Activated T-helper 17 cell treated with anti-CD3 and anti-CD28 coated beads, Interleukin-2, amount 50 U/mL, for 72 hours (primary cell): Measurements from ENCODE around the gene SBSN. TPM values are rescaled to one million over a fixed set of nuclear protein-coding genes. Genes with fewer than 3 reads are reported as not detected.

Experiments used
- ATAC-seq: fragments of 150-1000 bp; cut with Tn5 transposase; replicated peaks from 2 replicates; pipeline ENCODE4 v1.10.0; 2021; ENCODE audit warnings: mild to moderate bottlenecking, moderate library complexity
- H3K27ac Mint-ChIP-seq: one replicate; pipeline ENCODE4 v1.8.0; 2022; ENCODE audit warnings: mixed read lengths
- H3K27me3 Mint-ChIP-seq: one replicate; pipeline ENCODE4 v1.8.0; 2022; ENCODE audit warnings: mixed read lengths
- H3K36me3 Mint-ChIP-seq: one replicate; pipeline ENCODE4 v1.8.0; 2022; ENCODE audit warnings: low read depth, mild to moderate bottlenecking, mixed read lengths
- H3K4me1 Mint-ChIP-seq: one replicate; pipeline ENCODE4 v1.8.0; 2022; ENCODE audit warnings: mixed read lengths
- H3K4me3 Mint-ChIP-seq: one replicate; pipeline ENCODE4 v1.8.0; 2022; ENCODE audit warnings: mild to moderate bottlenecking, mixed read lengths
- H3K9me3 Mint-ChIP-seq: one replicate; pipeline ENCODE4 v1.8.0; 2022; ENCODE audit warnings: mixed read lengths
- total RNA-seq, 2 donors: library from RNA; stranded (reverse); gene quantifications; one replicate each; pipeline ENCODE4 v1.2.3, GENCODE V29; 2022

SBSN gene
- total RNA-seq, 2 donors from 2014 or later = not detected

DNA sequence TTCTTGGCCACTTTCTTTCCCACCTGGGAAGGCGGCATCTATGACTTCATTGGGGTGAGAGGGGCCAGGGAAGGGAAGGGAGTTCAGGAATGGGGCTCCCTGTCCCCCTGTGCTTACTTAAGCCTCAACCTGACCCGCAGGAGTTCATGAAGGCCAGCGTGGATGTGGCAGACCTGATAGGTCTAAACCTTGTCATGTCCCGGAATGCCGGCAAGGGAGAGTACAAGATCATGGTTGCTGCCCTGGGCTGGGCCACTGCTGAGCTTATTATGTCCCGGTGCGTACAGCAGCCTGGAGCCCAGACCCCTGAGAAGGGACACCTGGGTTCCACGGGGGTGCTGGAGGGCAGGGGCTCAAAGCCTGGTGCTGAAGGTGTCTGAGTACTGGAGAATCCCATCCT lies 18.4 kb upstream of the SBSN start:
- Mint-ChIP-seq H3K4me3 (peak overlapping the region; percentile 85), H3K27me3 (no peaks in the 10 kb centered on the region), H3K36me3 (peaks cover 46% of the 10 kb centered on the region), H3K9me3 (no peaks in the 10 kb centered on the region), H3K4me1 (peaks cover 13% of the 10 kb centered on the region), H3K27ac (peak overlapping the region; percentile 89)
- ATAC-seq = peak; percentile 0

- Mint-ChIP-seq H3K4me1 (peaks cover 13% of the 10 kb centered on the region), H3K36me3 (peaks cover 45% of the 10 kb centered on the region), H3K27ac (peak overlapping the region; percentile 89), H3K27me3 (no peaks in the 10 kb centered on the region), H3K9me3 (no peaks in the 10 kb centered on the region), H3K4me3 (peak overlapping the region; percentile 85)
- ATAC-seq = peak; percentile 87
Observed at GRCh38 chr19:35545855-35546381, 17.8 kb upstream of the SBSN start.

DNA sequence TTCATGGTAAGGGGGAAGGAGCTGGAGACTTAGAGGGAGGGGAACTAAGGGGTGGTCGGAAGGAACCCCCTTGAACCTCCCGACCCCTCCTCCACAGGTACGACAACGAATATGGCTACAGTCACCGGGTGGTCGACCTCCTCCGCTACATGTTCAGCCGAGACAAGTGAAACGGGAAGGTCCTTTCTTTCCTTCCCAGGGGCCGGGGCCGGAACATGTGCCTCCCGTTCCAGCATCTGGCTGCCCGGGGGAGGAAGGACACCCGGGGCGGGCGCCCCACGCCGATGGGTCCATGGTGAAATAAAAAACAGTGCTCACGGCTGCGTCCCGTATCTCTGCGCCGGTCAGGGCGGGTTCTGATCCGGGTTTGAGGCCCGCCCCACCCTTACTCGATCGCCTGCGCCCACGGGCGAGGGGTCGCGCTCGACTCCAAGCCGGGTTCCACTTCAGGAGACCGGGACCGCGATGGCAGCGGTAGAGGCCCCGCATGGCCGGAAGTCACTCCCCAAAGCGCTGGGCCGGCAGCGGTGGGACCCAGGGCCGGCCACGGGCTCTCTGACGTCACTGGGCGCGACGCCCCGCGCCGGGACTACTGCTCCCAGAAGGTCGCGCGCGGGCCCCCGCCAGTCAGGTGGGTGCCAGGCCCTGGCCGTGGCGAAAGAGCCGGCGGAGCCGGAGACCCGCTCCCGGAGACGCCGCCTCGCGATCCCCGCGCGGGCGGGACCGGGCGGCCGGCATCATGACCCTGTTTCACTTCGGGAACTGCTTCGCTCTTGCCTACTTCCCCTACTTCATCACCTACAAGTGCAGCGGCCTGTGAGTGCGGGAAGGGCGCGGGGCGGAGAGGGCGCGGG lies 17.1 kb upstream of the SBSN start, which contains the start of gene TMEM147:
TSS of gene TMEM147 (plus strand) at position 626 of the 854 bp plus-strand sequence. CDS start at position 740, 114 bp downstream.
- Mint-ChIP-seq H3K36me3 (peaks cover 45% of the 10 kb centered on the region), H3K9me3 (no peaks in the 10 kb centered on the region), H3K4me1 (peaks cover 13% of the 10 kb centered on the region), H3K27ac (peak within 1 kb of the TSS; percentile 89), H3K27me3 (no peaks in the 10 kb centered on the region), H3K4me3 (peak within 1 kb of the TSS; percentile 85)
- peak; percentile 69 for ATAC-seq

DNA sequence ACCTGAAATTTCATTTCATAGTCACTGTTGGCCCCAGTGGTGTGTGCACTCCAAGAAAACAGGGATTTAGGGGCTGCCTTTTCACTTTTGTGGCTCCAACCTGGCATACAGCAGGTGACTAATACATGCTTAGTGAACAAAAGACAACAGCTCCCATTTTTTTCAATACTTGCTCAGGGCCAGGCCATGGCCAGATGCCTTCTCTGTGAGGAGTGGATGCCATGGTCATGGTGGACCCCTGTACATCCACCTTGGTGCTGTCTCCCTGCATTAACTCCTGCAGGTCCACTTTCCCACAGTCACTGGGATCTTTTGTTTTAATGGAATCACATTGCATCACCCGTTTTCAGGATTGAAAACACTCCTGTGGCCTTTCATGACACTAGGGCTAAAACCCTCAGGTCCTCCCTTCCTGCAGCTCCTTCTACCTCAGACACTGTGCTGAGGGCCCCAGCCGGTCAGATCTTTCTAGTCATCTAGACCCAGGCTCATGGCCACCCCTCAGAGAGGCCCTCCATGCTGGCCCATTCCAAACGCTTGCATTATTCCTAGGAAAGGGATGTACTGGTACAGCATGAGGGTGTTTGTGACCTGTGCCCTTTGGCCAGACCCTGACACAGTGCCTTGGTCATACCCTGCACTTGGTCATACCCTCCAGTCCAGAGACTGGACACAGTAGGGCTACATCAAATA lies 16.1 kb upstream of the SBSN start:
- peaks cover 43% of the 10 kb centered on the region for H3K36me3 Mint-ChIP-seq
- peaks cover 10% of the 10 kb centered on the region for H3K4me1 Mint-ChIP-seq
- no peaks in the 10 kb centered on the region for H3K9me3 Mint-ChIP-seq
- ATAC-seq = no peak
- no peaks in the 10 kb centered on the region for H3K27me3 Mint-ChIP-seq
- H3K27ac Mint-ChIP-seq = peak overlapping the region; percentile 84
- peak overlapping the region; percentile 85 for H3K4me3 Mint-ChIP-seq

- H3K9me3 Mint-ChIP-seq = no peaks in the 10 kb centered on the region
- ATAC-seq = no peak
Observed at GRCh38 chr19:35543280-35544109, 15.4 kb upstream of the SBSN start.

DNA sequence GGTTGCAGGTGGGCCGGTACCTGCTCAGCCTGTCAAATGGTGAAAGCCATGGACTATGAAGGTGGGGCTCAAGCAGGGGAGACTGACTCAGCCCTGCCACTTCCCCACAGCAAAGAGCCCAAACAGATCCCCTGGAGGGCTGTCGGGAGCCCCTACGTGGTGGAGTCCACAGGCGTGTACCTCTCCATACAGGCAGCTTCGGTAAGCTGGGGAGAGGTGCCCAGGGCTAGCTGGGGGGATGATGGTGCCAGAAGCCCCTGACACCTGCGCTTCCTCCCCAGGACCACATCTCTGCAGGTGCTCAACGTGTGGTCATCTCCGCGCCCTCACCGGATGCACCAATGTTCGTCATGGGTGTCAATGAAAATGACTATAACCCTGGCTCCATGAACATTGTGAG lies 14.1 kb upstream of the SBSN start:
- Mint-ChIP-seq H3K27me3 (no peaks in the 10 kb centered on the region), H3K36me3 (peaks cover 26% of the 10 kb centered on the region), H3K9me3 (no peaks in the 10 kb centered on the region), H3K27ac (no peak overlapping the region), H3K4me3 (no peak overlapping the region), H3K4me1 (no peaks in the 10 kb centered on the region)
- ATAC-seq = no peak

More at GRCh38 chr19:35543280-35544109, 15.4 kb upstream of the SBSN start:
- Mint-ChIP-seq H3K36me3 (peaks cover 37% of the 10 kb centered on the region), H3K27me3 (no peaks in the 10 kb centered on the region), H3K4me3 (no peak overlapping the region), H3K27ac (no peak overlapping the region), H3K4me1 (peaks cover 3% of the 10 kb centered on the region)

DNA sequence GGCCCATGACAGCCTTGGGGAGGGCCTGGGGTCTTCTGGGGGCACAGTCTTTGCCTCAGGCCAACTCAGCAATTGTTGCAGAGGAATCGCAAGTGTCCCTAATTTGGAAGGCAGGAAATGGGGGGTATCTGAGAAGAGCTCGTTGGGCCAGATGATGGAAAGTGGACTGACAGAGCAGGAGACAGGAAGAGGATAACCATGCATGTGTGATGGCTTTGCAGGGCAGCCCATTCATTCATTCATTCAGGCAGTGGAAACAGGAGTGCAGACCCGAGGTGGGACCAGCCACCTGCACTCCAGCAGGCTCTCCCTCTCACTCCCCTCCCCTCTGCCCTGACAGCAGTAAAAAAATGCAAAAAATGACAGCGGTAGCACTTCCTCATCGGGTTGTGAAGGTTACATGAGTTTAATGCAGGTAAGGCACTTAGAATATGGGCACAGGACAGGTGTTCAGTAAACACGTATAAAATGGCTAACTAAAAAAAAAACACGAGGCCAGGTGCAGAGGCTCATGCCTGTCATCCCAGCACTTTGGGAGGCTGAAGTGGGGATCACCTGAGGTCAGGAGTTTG lies 12.3 kb upstream of the SBSN start:
- H3K27ac Mint-ChIP-seq = no peak overlapping the region
- H3K9me3 Mint-ChIP-seq = no peaks in the 10 kb centered on the region
- no peak for ATAC-seq
- H3K4me1 Mint-ChIP-seq = no peaks in the 10 kb centered on the region
- H3K4me3 Mint-ChIP-seq = no peak overlapping the region
- H3K36me3 Mint-ChIP-seq = peaks cover 9% of the 10 kb centered on the region
- H3K27me3 Mint-ChIP-seq = no peaks in the 10 kb centered on the region

DNA sequence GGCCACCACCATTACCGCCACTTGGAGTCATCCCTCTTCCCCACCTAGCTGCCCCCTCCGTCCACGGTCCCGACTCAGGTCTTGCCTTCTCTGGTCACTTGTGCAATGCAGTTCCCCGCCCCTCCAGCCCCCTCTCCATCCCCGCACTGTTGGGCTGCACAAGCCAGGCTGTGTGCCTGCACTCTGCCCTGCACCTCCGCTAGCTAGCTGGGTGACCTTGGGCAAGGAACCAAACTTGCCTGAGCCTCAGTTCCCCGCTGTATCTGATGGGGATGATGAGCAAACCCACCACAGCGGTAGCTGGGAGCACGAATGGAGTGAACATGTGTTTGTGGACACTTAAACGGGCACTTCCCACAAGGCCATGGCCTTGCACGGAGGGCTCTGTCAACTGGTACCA lies 11.7 kb upstream of the SBSN start:
- Mint-ChIP-seq H3K27ac (no peak overlapping the region), H3K4me1 (no peaks in the 10 kb centered on the region), H3K9me3 (no peaks in the 10 kb centered on the region), H3K4me3 (no peak overlapping the region), H3K36me3 (peaks cover 9% of the 10 kb centered on the region), H3K27me3 (no peaks in the 10 kb centered on the region)
- ATAC-seq = no peak

DNA sequence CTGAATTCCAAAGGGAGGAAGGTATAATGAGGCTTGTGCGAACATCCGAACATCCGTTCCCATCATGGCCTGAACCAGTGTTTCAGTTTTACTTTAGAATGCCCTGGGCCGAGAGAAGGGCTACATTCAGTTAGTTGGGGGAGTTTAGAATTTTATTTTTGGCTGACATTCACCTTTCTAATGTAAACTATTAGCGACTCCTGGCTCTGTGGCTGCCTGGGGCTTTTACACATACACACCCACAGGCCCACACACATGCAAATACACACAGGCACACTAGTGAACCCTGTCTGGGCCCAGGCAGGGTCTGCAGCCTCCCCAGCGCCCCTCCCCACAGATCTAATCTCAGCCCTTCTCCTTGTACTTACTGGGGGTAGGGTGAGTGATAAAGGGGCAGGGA lies 11.2 kb upstream of the SBSN start:
- H3K27me3 Mint-ChIP-seq = no peaks in the 10 kb centered on the region
- ATAC-seq = no peak
- peaks cover 9% of the 10 kb centered on the region for H3K36me3 Mint-ChIP-seq
- H3K4me1 Mint-ChIP-seq = no peaks in the 10 kb centered on the region
- H3K27ac Mint-ChIP-seq = no peak overlapping the region
- no peaks in the 10 kb centered on the region for H3K9me3 Mint-ChIP-seq
- no peak overlapping the region for H3K4me3 Mint-ChIP-seq

DNA sequence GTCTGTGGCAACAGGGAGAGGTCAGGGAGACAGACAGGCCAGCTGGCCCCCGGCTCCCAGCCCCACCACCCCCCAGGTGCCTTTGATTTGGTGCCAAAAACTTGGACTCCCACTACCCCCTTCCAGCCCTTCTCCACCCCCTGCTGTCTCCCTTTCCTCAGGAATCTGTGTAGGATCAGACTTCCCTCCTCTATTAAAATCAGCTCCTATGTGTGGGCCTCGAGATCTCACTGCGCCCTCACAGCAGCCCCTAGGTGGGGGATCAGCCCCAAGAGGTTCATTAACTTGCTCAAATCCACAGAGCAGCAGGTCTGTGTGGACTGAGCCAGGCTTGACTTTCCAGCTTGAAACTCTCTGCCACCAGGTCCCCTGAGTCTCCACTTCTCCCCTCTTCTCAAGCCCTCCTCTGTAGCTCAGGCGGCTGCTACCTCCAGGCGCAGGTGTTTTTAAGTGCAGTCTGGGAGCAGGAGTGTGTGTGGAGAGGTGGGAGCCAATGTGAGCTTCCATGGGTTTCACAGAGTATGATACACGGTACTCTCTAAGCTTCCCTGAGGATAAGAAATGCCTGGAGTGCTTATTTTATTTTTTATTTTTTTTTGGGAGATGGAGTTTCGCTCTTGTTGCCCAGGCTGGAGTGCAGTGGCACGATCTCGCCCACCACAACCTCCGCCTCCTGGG lies 6.8 kb upstream of the SBSN start:
- Mint-ChIP-seq H3K4me3 (no peak overlapping the region), H3K27ac (no peak overlapping the region), H3K36me3 (no peaks in the 10 kb centered on the region), H3K27me3 (peaks cover 7% of the 10 kb centered on the region), H3K4me1 (peaks cover 8% of the 10 kb centered on the region), H3K9me3 (no peaks in the 10 kb centered on the region)
- ATAC-seq = no peak

DNA sequence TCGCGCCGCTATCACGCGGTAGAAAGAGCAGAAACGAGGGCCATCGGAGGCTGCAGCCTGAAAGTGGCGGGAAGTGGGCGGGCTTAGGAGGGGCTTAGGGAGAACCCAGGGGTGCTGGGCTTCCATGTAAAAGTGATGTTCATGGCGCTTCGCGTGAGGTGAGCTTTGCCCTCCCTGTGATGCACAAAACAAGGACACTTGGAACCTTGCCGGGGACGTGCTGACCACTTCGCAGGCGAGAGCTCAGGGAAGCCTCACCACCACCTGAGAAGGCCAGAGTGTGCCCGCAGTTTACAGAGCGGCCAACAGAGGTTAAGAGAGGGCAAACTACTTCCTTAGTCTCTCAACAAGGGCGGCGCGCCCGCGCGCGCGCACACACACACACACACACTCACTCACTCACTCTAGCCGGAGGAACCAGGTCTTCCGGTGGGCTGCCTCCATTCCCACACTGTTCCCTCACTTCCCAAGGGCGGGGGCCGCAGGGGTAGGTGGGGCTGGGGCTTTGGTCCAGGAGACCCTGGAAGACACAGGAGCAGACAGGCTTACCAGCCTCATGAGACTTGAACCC lies 5.8 kb upstream of the SBSN start:
- Mint-ChIP-seq H3K36me3 (no peaks in the 10 kb centered on the region), H3K27me3 (peaks cover 12% of the 10 kb centered on the region), H3K4me1 (peaks cover 8% of the 10 kb centered on the region), H3K27ac (no peak overlapping the region), H3K4me3 (peak overlapping the region; percentile 58), H3K9me3 (no peaks in the 10 kb centered on the region)
- ATAC-seq = peak; percentile 60

- Mint-ChIP-seq H3K36me3 (no peaks in the 10 kb centered on the region), H3K27ac (no peak within 1 kb of the TSS), H3K27me3 (peaks cover 18% of the 10 kb centered on the region), H3K4me3 (peak within 1 kb of the TSS; percentile 58), H3K4me1 (peaks cover 8% of the 10 kb centered on the region), H3K9me3 (no peaks in the 10 kb centered on the region)
- ATAC-seq = no peak
Observed at GRCh38 chr19:35533201-35533821, 5.2 kb upstream of the SBSN start, which contains the start of gene GAPDHS. GAPDHS (plus strand) TSS chr19:35533456; CDS start chr19:35533528, 72 bp downstream.

DNA sequence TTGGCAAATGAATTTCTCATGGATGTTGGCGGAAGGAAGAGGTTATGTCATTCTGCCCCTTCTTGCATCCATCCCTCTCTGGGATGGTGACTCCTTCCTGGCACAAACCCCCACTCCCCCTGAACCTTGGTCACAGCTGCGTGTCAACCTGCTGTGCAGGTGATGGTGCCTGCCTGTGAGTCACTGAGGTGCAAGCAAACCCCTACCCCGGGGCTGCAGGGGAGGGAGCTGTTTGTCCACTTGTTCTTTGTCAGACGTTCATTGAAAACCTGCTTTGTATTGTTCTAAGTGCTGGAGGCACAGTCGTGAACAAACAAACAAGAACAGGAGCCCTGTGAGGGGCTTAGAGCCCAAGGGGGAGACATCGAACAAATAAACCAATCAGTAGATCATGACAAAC lies 3.2 kb upstream of the SBSN start:
- Mint-ChIP-seq H3K27ac (no peak overlapping the region), H3K4me1 (peaks cover 8% of the 10 kb centered on the region), H3K4me3 (no peak overlapping the region), H3K27me3 (peaks cover 33% of the 10 kb centered on the region), H3K36me3 (no peaks in the 10 kb centered on the region), H3K9me3 (no peaks in the 10 kb centered on the region)
- ATAC-seq = no peak
